K562 (cell line): ENCODE results near the gene NEDD9. TPM values are rescaled to one million over a fixed set of nuclear protein-coding genes. Genes with fewer than 3 reads are reported as not detected.

Experiments
- ATAC-seq: fragments of 200-7000 bp; cut with Tn5 transposase; 3 replicates; pipeline ENCODE4 v1.9.1; 2020; ENCODE audit warnings: moderate library complexity
- BruUV-seq: library from RNA; stranded (reverse); fragments of 400-500 nt; replicated peaks from 2 replicates; lab custom pipeline; 2021; lab: Mats Ljungman, UMichigan
- CTCF ChIA-PET: fragments of 300-600 bp; formaldehyde crosslinking; extraction: SDS; loops from one replicate; lab custom pipeline; 2021; ENCODE audit warnings: low intra/inter-chr PET ratio; lab: Yijun Ruan, JAX
- POLR2A ChIA-PET: fragments of 300-600, 350-650 bp; sonication (Branson Sonifier 250); formaldehyde crosslinking; extraction: SDS; loops from one replicate; lab custom pipeline; 2021; ENCODE audit warnings: antibody characterized with exemption, inconsistent platforms; lab: Yijun Ruan, JAX
- DNase-seq, 4 experiments: peaks; one replicate each; pipeline versions ENCODE4 v3.0.0 to v3.0.0-alpha.2; 2011 to 2018; ENCODE audit warnings: low spot score in 3 of 4, mixed read lengths in 3 of 4; ENCODE audit errors: extremely low read depth in 1 of 4
- FAIRE-seq: peaks from 2 replicates; lab custom pipeline; 2011; peaks lifted over from hg19 to GRCh38; lab: Jason Lieb, UNC
- H2AFZ ChIP-seq: 2 replicates; pipeline ENCODE4 v1.6.0; 2011; ENCODE audit warnings: low read depth, low read length, control low read depth, inconsistent platforms
- H3K27ac ChIP-seq: fragments of 200-600 bp; 3 replicates; pipeline ENCODE4 v1.8.0; 2011; ENCODE audit warnings: low read depth, mild to moderate bottlenecking, control low read depth, inconsistent platforms, low read length, moderate library complexity, mixed read lengths; ENCODE audit errors: extremely low read depth
- H3K27me3 ChIP-seq, 2 experiments: fragments of 300-600 bp in 1 of 2; 2 replicates in 1 of 2; 3 replicates in 1 of 2; pipeline versions ENCODE4 v1.6.0 to v1.8.0; 2011; ENCODE audit warnings: inconsistent platforms in 2 of 2, low read length in 2 of 2, mild to moderate bottlenecking in 1 of 2, mixed read lengths in 1 of 2, moderate library complexity in 1 of 2; ENCODE audit not compliant: control insufficient read depth in 2 of 2, insufficient read depth in 2 of 2
- H3K36me3 ChIP-seq: fragments of 300-600 bp; 3 replicates; pipeline ENCODE4 v1.8.0; 2011; ENCODE audit warnings: mild to moderate bottlenecking, low read length, inconsistent platforms; ENCODE audit not compliant: control insufficient read depth, insufficient read depth
- H3K4me1 ChIP-seq, 2 experiments: fragments of 200-600 bp in 1 of 2; replicated peaks in 1 of 2; 2 replicates in 1 of 2; 3 replicates in 1 of 2; pipeline versions ENCODE4 v1.5.1 to v1.8.0; 2011; ENCODE audit warnings: inconsistent platforms in 2 of 2, low read length in 2 of 2, mild to moderate bottlenecking in 1 of 2, mixed read lengths in 1 of 2, moderate library complexity in 1 of 2; ENCODE audit not compliant: control insufficient read depth in 2 of 2, insufficient read depth in 2 of 2
- H3K4me2 ChIP-seq: 2 replicates; pipeline ENCODE4 v1.6.1; 2011; ENCODE audit warnings: low read length, control low read depth, inconsistent platforms, mixed read lengths; ENCODE audit not compliant: insufficient read depth
- H3K4me3 ChIP-seq: fragments of 200-600 bp; sonication (generic), shearing (Covaris generic); 2 replicates; pipeline ENCODE4 v1.5.1; 2016; ENCODE audit warnings: control low read depth, inconsistent platforms
- H3K79me2 ChIP-seq: fragments of 200-600 bp; 3 replicates; pipeline ENCODE4 v1.8.0; 2011; ENCODE audit warnings: low read length, inconsistent platforms; ENCODE audit not compliant: control insufficient read depth, insufficient read depth
- H3K9ac ChIP-seq, 2 experiments: 2 replicates each; pipeline versions ENCODE4 v1.6.0 to v1.6.1; 2011; ENCODE audit warnings: low read depth in 2 of 2, low read length in 2 of 2, control low read depth in 1 of 2, inconsistent platforms in 1 of 2, mild to moderate bottlenecking in 1 of 2, mixed read lengths in 1 of 2; ENCODE audit not compliant: insufficient read depth in 1 of 2
- H3K9me1 ChIP-seq: one replicate; pipeline ENCODE4 v1.6.0; 2011; ENCODE audit warnings: inconsistent platforms, mild to moderate bottlenecking, low read length, moderate library complexity; ENCODE audit not compliant: control insufficient read depth, insufficient read depth
- H3K9me3 ChIP-seq: replicated peaks from 2 replicates; pipeline ENCODE4 v1.5.1; 2011; ENCODE audit warnings: low read depth, low read length, inconsistent platforms; ENCODE audit not compliant: control insufficient read depth, insufficient read depth
- H4K20me1 ChIP-seq: replicated peaks from 2 replicates; pipeline ENCODE4 v1.6.1; 2011; ENCODE audit warnings: low read length, inconsistent platforms, mixed read lengths; ENCODE audit not compliant: control insufficient read depth, insufficient read depth
- ARID1B ChIP-seq: fragments of 450-650 bp; IDR thresholded peaks from 2 replicates; pipeline ENCODE4 v1.6.1; 2016; ENCODE audit warnings: antibody characterized with exemption, mild to moderate bottlenecking, inconsistent platforms
- ARNT ChIP-seq, 2 experiments: fragments of 450-650 bp; IDR thresholded peaks; 2 replicates each; pipeline ENCODE4 v1.6.1; 2016; ENCODE audit warnings: mild to moderate bottlenecking in 1 of 2
- ATF3 ChIP-seq, 2 experiments: fragments of 450-650 bp in 1 of 2; sonication (generic) in 1 of 2; formaldehyde crosslinking in 1 of 2; IDR thresholded peaks in 1 of 2; conservative IDR thresholded peaks in 1 of 2; 2 replicates each; pipeline versions ENCODE4 v1.6.1 to v1.8.1; 2016 to 2023; ENCODE audit warnings: mild to moderate bottlenecking in 2 of 2, moderate library complexity in 2 of 2, inconsistent platforms in 1 of 2, missing genetic modification reagents in 1 of 2
- CHCHD3 ChIP-seq: fragments of 250-450 bp; sonication (Bioruptor Pico); IDR thresholded peaks from 2 replicates; pipeline ENCODE4 v2.1.2; 2022; ENCODE audit warnings: mild to moderate bottlenecking
- FOSL1 ChIP-seq: fragments of 200-800 bp; sonication (Bioruptor generic); conservative IDR thresholded peaks from 2 replicates; pipeline ENCODE4 v1.6.1; 2016; ENCODE audit warnings: missing genetic modification characterization, missing compliant biosample characterization
- HNRNPLL ChIP-seq: fragments of 200-400 bp; formaldehyde crosslinking; IDR thresholded peaks from 2 replicates; pipeline ENCODE4 v1.6.1; 2017; ENCODE audit warnings: low read length, low read depth, mild to moderate bottlenecking; ENCODE audit not compliant: poor library complexity, severe bottlenecking
- HNRNPUL1 ChIP-seq: fragments of 200-400 bp; formaldehyde crosslinking; IDR thresholded peaks from 2 replicates; pipeline ENCODE4 v1.6.1; 2017; ENCODE audit warnings: low read length
- JUN ChIP-seq, 2 experiments: sonication (generic) in 1 of 2; formaldehyde crosslinking in 1 of 2; IDR thresholded peaks; 2 replicates each; pipeline versions ENCODE4 v1.6.1 to v1.8.0; 2012 to 2022; ENCODE audit warnings: borderline replicate concordance in 2 of 2, mild to moderate bottlenecking in 2 of 2, improper control_type of control experiment in 1 of 2, low read depth in 1 of 2, low read length in 1 of 2, missing genetic modification reagents in 1 of 2
- JUND ChIP-seq, 2 experiments: IDR thresholded peaks; 2 replicates in 1 of 2; 3 replicates in 1 of 2; pipeline ENCODE4 v1.6.1; 2011; ENCODE audit warnings: borderline replicate concordance in 2 of 2, low read depth in 2 of 2, low read length in 2 of 2, improper control_type of control experiment in 1 of 2, missing biosample characterization in 1 of 2, missing genetic modification characterization in 1 of 2, missing genetic modification reagents in 1 of 2
- MYC ChIP-seq, 2 experiments: fragments of 250-450 bp in 1 of 2; sonication (Bioruptor Pico) in 1 of 2; IDR thresholded peaks; 2 replicates each; pipeline versions ENCODE4 v1.5.1 to v1.6.1; 2012 to 2021; ENCODE audit warnings: low read depth in 2 of 2, borderline replicate concordance in 1 of 2, improper control_type of control experiment in 1 of 2, low read length in 1 of 2, mild to moderate bottlenecking in 1 of 2, moderate library complexity in 1 of 2
- POLR2B ChIP-seq: fragments of 450-650 bp; IDR thresholded peaks from 2 replicates; pipeline ENCODE4 v1.6.1; 2018; ENCODE audit warnings: low read depth; ENCODE audit not compliant: partially characterized antibody
- RCOR1 ChIP-seq, 2 experiments: IDR thresholded peaks; 2 replicates each; pipeline ENCODE4 v1.6.1; 2012; ENCODE audit warnings: low read depth in 2 of 2, low read length in 2 of 2, borderline replicate concordance in 1 of 2, improper control_type of control experiment in 1 of 2
- STAG1 ChIP-seq: sonication (generic); formaldehyde crosslinking; IDR thresholded peaks from 2 replicates; pipeline ENCODE4 v1.5.0; 2020; ENCODE audit warnings: missing genetic modification reagents, borderline replicate concordance
- SUPT5H ChIP-seq: fragments of 450-650 bp; IDR thresholded peaks from 2 replicates; pipeline ENCODE4 v1.6.1; 2016
- ZNF224 ChIP-seq: sonication (generic); formaldehyde crosslinking; IDR thresholded peaks from 2 replicates; pipeline ENCODE4 v1.8.0; 2022; ENCODE audit warnings: mild to moderate bottlenecking, missing genetic modification reagents
- ZNF644 ChIP-seq: fragments of 200-800 bp; sonication (Bioruptor generic); IDR thresholded peaks from 2 replicates; pipeline ENCODE4 v1.6.1; 2016; ENCODE audit warnings: low read depth, missing genetic modification characterization, missing compliant biosample characterization
- ZNF76 ChIP-seq: fragments of 250-450 bp; sonication (Bioruptor Pico); IDR thresholded peaks from 2 replicates; pipeline ENCODE4 v1.4.0; 2020; ENCODE audit warnings: mild to moderate bottlenecking, moderate library complexity, borderline replicate concordance
- WGBS: fragments of 100-300 bp; shearing (Covaris generic); methylation state at CpG from one replicate; pipeline ENCODE4 v1.1.6; 2016; ENCODE audit warnings: low coverage, mixed read lengths; ENCODE audit not compliant: insufficient coverage; ENCODE audit errors: missing lambda C conversion rate; 5-methylcytosine and 5-hydroxymethylcytosine counted together
- in situ Hi-C: fragments of 300-500 bp; cut with MboI; formaldehyde crosslinking; loops from 4 replicates; pipeline ENCODE4 v1.15.0; 2018; ENCODE audit warnings: inconsistent platforms, mixed read lengths
- intact Hi-C: fragments of 100-400 bp; cut with micrococcal nuclease; formaldehyde crosslinking; loops from 2 replicates; pipeline ENCODE4 v1.14.2; 2022
- polyA plus RNA-seq, 8 experiments: library from polyadenylated mRNA; depleted of rRNA in 4 of 8; stranded (reverse) in 5 of 8; unstranded in 3 of 8; fragments of >200 nt; fragmentation: Nextera tagmentation in 2 of 8; fragmentation: Illumina TruSeq in 1 of 8; extraction: Ambion mirVana in 2 of 8; extraction: Trizol in 1 of 8; gene quantifications; 2 replicates each; pipeline versions ENCODE4 v1.2.1 to v1.2.3, GENCODE V29; 2011 to 2014; ENCODE audit warnings: inconsistent platforms in 1 of 8, missing spikeins in 1 of 8
- total RNA-seq, 7 experiments: library from RNA; depleted of rRNA in 6 of 7; stranded (reverse); fragments of >200 nt in 6 of 7; fragmentation: Illumina TruSeq in 2 of 7; extraction: Trizol in 2 of 7; gene quantifications; 2 replicates each; pipeline versions ENCODE4 v1.2.1 to v1.2.3, GENCODE V29; 2011 to 2021; ENCODE audit warnings: low replicate concordance in 1 of 7

The NEDD9 gene
- total and polyA plus RNA-seq, 9 of the 15 experiments (the other 6 are each of a cell fraction or from before 2014, with no cell fraction given) = 0.04 to 0.18 (median 0.15) TPM; not detected in 6

- no peak overlapping the region for H3K27ac ChIP-seq
- CTCF ChIA-PET = no interaction called here
- BruUV-seq = no TSS peak
- H3K79me2 ChIP-seq = no peaks in the 10 kb centered on the region
- in situ Hi-C loops = no loop called here
- H3K4me2 ChIP-seq = no peak overlapping the region
- 17% methylated on average over 3 of the region's 3 CpGs for WGBS
- no peak overlapping the region for H3K9ac ChIP-seq
- H3K27me3 ChIP-seq = no peaks in the 10 kb centered on the region
- ATAC-seq = no peak
- H3K36me3 ChIP-seq = peaks cover 19% of the 10 kb centered on the region
- H3K9me1 ChIP-seq = no peaks in the 10 kb centered on the region
- POLR2A ChIA-PET = no interaction called here
- no peaks in the 10 kb centered on the region for H4K20me1 ChIP-seq
- H3K9me3 ChIP-seq = no peaks in the 10 kb centered on the region
- H2AFZ ChIP-seq = no peak overlapping the region
- TF ChIP-seq ZNF644 (tag) = 0 out of 2 replicates have a peak, but pooled peaks have one; percentile 31
- peak; percentile 27 for TF ChIP-seq POLR2B
- TF ChIP-seq ARID1B = peak; percentile 14; the same call in 1 of the 2 replicates
- peak; percentile 80 for TF ChIP-seq FOSL1 (tag)
- TF ChIP-seq MYC (IDR thresholded peaks at IDR 0.05; ENCODE audit: low read depth, low read length) = no peak
- TF ChIP-seq MYC (CRISPR knock-in tag; IDR thresholded peaks at IDR 0.05; ENCODE audit: borderline replicate concordance, low read depth) = no peak
- peak; percentile 21; the same call in 1 of the 2 replicates for TF ChIP-seq SUPT5H
- TF ChIP-seq HNRNPLL = no peak
- no peak for TF ChIP-seq RCOR1 (IDR thresholded peaks at IDR 0.05; ENCODE audit: borderline replicate concordance in 1 of 2, low read depth in 2 of 2, low read length in 2 of 2)
- TF ChIP-seq ATF3 (IDR thresholded peaks at IDR 0.05) = peak; percentile 79
- TF ChIP-seq ATF3 (CRISPR knock-in tag; conservative IDR thresholded peaks at IDR 0.05) = no peak
- no peak for TF ChIP-seq CHCHD3 (CRISPR knock-in tag)
- 0 out of 2 replicates have a peak, but pooled peaks have one; percentile 43 for TF ChIP-seq JUN (IDR thresholded peaks at IDR 0.05; ENCODE audit: borderline replicate concordance, low read depth, low read length)
- no peak for TF ChIP-seq JUN (CRISPR knock-in tag; IDR thresholded peaks at IDR 0.05; ENCODE audit: borderline replicate concordance)
- no peak for TF ChIP-seq ARNT (IDR thresholded peaks at IDR 0.05)
- TF ChIP-seq ZNF76 (CRISPR knock-in tag) = no peak
- TF ChIP-seq HNRNPUL1 = no peak
- no peak for TF ChIP-seq STAG1 (CRISPR knock-in tag)
- TF ChIP-seq JUND (IDR thresholded peaks at IDR 0.05; ENCODE audit: borderline replicate concordance, low read depth, low read length) = peak; percentile 14; the same call in 1 of the 2 replicates
- TF ChIP-seq JUND (tag; IDR thresholded peaks at IDR 0.05; ENCODE audit: borderline replicate concordance, low read depth, low read length) = peak; percentile 52; the same call in 1 of the 3 replicates
- TF ChIP-seq ZNF224 = no peak
- intact Hi-C loops = no loop called here
- H3K4me3 ChIP-seq = no peak overlapping the region
- DNase-seq = no peak
- peaks cover 0 to 8% of the 10 kb centered on the region in 2 experiments; a peak in 3 of 5 replicates for H3K4me1 ChIP-seq
- no peak for FAIRE-seq
Observed at GRCh38 chr6:11139051-11139960, 93.2 kb downstream of the NEDD9 start.
